GM10248 (cell line): ENCODE measurements around the gene OR7D2.

Experiments
- CTCF ChIA-PET: fragments of 300-600 bp; sonication (Branson Sonifier 250); formaldehyde crosslinking; extraction: SDS; loops from one replicate; lab custom pipeline; 2021; ENCODE audit warnings: antibody characterized with exemption; lab: Yijun Ruan, JAX
- POLR2A ChIA-PET: fragments of 350-650 bp; sonication (Branson Sonifier 250); formaldehyde crosslinking; extraction: SDS; loops from one replicate; lab custom pipeline; 2020; ENCODE audit warnings: antibody characterized with exemption; lab: Yijun Ruan, JAX
- DNase-seq: peaks from one replicate; pipeline ENCODE4 v3.0.0; 2012; ENCODE audit errors: extremely low spot score
- TF ChIP-seq, protein P1 (sequence below): IDR thresholded peaks from 2 replicates; pipeline ENCODE4 v1.5.1; 2012; ENCODE audit warnings: mild to moderate bottlenecking, low read depth; ENCODE audit errors: extremely low read depth, missing control alignments, control extremely low read depth

The OR7D2 gene

DNA sequence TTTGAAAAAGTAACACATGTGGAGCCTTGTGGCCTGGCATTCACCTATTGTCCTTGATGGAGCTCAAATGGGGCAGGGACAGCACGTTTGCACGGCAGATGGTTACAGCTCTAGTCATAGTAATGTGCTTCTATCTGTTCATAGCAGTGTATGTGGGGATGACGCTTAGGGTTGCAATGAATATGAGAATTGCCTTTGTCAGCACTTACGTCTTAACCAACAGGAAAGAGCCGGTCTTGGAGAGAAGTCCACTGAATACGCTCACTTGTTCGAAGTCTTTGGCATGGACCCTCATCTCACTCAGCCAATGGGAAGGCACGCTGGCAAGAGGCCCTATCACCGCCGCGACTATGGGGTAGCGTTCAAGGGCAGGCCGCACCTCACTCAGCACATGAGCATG, 18.9 kb upstream of the OR7D2 start:
- ChIA-PET CTCF (no interaction called here), POLR2A (no interaction called here)
- no peak for DNase-seq
- TF ChIP-seq, protein P1, sequence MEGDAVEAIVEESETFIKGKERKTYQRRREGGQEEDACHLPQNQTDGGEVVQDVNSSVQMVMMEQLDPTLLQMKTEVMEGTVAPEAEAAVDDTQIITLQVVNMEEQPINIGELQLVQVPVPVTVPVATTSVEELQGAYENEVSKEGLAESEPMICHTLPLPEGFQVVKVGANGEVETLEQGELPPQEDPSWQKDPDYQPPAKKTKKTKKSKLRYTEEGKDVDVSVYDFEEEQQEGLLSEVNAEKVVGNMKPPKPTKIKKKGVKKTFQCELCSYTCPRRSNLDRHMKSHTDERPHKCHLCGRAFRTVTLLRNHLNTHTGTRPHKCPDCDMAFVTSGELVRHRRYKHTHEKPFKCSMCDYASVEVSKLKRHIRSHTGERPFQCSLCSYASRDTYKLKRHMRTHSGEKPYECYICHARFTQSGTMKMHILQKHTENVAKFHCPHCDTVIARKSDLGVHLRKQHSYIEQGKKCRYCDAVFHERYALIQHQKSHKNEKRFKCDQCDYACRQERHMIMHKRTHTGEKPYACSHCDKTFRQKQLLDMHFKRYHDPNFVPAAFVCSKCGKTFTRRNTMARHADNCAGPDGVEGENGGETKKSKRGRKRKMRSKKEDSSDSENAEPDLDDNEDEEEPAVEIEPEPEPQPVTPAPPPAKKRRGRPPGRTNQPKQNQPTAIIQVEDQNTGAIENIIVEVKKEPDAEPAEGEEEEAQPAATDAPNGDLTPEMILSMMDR = no peak

DNA sequence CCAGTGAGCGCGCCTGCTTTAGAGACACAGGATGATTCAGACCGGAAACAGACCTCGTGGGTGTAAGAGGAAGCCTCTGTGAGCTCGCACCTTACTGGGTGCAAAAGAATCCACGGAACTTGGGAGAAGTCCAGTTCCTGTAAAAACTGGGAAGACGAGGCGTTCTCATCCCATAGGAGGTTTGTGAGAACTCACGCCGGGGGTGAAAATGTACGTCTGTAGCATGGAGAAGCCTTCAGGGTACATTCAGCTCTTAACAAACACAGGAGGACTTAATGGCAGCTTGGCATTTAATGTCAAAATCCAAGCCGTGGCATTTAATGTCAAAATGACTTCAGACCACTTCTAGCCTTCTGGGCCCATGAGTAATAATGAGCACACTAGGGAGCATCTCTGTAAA, 17.4 kb upstream of the OR7D2 start:
- CTCF ChIA-PET = no interaction called here
- DNase-seq = no peak
- POLR2A ChIA-PET = no interaction called here
- TF ChIP-seq, protein P1 = no peak

DNA sequence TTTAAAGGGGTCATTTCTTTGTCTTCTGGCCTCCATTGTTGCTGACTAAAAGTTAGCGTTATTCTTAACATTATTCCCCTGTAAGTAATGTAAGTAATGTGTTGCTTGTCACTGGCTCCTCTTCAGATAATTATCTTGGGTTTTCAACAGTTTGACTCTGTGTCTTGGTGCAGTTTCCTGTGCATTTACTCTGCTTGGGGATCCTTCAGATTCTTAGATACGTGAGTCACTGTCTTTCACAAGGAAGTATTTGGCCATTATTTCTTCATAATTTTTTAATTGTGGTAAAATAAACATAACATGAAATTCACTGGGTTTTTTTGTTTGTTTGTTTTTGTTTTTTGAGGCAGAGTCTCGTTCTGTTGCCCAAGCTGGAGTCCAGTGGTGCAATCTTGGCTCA, 13.5 kb upstream of the OR7D2 start:
- POLR2A ChIA-PET = no interaction called here
- CTCF ChIA-PET = no interaction called here
- DNase-seq = no peak
- TF ChIP-seq, protein P1 = no peak

DNA sequence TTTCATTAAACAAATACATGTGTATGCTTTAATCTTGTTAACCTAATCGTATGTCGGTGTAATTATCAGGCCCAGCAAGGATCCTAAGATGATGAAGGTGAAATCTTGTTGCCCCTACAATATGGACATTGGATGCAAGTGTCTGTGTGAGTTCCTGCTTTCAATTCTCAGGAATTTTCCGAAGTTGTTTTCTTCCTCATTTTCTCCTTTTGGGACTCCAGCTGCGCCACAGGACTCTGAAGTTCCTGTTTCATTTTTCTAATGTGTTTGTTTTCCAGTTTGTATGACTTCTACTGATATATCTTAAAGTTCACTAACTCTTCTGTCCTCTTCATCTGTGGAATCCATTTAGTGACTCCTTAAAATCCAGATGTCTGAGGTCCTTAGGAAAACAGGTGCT, 11.9 kb upstream of the OR7D2 start:
- TF ChIP-seq, protein P1 = no peak
- POLR2A ChIA-PET = no interaction called here
- no peak for DNase-seq
- CTCF ChIA-PET = no interaction called here

DNA sequence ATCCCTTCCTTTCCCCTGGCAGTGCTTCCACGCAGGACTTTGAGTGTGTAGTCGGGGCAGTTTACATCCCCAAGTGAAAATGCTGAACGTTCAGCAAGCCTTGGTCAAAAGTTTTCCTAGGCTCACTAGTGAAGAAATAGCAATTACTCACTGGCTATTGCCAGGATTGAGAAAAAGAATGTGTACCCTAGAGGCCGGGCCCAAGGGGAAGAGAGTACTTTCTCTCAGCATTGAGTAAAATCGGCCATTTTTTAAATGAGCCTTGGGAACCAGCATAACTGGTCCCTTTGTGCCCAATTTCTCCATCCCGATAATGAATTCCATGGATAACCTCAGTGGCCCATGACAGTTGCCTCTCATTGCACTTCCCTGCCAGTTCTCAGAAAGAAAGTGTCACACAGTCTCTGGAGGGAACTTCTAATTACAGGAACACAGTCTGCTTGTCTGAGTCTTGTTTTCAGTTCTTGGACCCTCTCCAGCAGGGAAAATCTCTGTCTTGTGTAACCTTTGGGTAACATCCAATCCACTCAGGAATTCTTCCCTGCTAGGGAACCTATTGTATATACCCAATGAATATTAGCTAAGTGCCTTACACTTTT, 7.3 kb upstream of the OR7D2 start:
- ChIA-PET POLR2A (no interaction called here), CTCF (no interaction called here)
- no peak for DNase-seq
- TF ChIP-seq, protein P1 = no peak

DNA sequence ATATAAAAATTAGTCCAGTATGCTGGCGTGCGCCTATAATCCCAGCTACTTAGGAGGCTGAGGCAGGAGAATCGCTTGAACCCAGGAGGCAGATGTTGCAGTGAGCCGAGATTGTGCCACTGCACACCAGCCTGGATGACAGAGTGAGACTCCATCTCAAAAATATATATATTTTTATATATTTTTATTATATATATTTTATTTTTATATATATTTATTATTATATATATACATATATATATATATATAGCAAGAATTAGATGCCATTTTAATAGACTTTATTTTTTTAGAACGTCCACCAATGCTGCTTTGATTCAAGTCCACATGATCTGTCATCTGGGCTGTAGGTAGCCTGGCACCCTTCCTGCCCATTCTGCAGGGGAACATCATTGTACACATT, 3.5 kb upstream of the OR7D2 start:
- POLR2A ChIA-PET = no interaction called here
- CTCF ChIA-PET = no interaction called here
- TF ChIP-seq, protein P1 = no peak
- no peak for DNase-seq
